Measurements from ENCODE around the gene FASN. TPM values are rescaled to one million over a fixed set of nuclear protein-coding genes. Genes with fewer than 3 reads are reported as not detected.
A peak's percentile ranks its signal among the peaks of the same experiment; 100 is the strongest.

FASN gene
- total RNA-seq, 1 donor from 2014 or later: 228 TPM

DNA sequence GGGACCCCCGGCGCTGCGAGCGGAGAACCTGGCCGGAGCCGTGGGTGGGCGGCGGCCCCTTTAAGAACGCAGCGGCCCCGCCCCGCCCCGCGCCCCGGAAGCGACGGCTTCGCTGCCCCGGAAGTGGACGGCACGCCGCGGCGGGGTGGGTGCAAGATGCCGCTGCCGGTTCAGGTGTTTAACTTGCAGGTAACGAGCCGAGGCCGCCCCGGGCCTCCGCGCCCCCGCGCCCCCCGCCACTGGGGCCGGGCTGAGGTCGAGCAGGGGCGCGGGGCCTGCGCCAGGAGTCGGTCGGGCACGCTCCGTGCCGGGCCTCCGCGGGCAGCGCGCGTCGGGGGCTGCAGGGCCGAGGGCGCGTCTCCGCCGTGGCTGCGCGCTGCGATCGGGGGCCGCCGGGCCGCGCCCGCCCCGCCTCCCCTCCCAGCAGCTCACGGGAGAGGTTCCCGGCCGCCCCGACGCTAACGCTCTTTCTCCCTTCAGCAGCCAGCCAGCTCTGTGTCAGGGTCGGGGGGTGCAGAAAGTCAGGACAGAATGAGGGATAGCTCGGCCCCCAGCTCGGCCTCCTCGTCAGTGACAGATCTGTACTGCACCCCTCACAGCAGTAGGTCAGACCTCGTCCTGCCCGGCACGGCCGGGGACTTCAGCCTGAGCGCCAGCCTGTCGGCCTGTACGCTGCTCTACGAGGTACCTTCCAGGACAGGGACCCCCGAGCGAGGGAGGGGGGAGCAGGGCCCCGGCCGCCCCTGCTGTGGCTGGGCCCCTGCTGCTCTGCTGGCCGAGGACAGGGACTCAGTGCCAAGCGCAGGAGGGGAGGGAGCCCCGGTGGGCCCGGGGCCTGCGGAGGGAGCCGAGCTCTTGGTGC lies 46.0 kb downstream of the FASN start, which contains the start of the genes GPS1 and RFNG:
Gene GPS1, plus strand, starts transcription at position 123 of the 862 bp plus-strand sequence. Its CDS starts 34 bp downstream, at position 157.
Gene RFNG, minus strand, starts transcription at position 36 of the 862 bp plus-strand sequence. CDS start 45 bp downstream, outside the sequence.
- no peaks in the 10 kb centered on the region for H3K4me1 Mint-ChIP-seq (ENCODE audit: unreplicated experiment)
- H3K4me3 Mint-ChIP-seq: peak within 1 kb of the TSS; percentile 90
- TF ChIP-seq, protein P1, sequence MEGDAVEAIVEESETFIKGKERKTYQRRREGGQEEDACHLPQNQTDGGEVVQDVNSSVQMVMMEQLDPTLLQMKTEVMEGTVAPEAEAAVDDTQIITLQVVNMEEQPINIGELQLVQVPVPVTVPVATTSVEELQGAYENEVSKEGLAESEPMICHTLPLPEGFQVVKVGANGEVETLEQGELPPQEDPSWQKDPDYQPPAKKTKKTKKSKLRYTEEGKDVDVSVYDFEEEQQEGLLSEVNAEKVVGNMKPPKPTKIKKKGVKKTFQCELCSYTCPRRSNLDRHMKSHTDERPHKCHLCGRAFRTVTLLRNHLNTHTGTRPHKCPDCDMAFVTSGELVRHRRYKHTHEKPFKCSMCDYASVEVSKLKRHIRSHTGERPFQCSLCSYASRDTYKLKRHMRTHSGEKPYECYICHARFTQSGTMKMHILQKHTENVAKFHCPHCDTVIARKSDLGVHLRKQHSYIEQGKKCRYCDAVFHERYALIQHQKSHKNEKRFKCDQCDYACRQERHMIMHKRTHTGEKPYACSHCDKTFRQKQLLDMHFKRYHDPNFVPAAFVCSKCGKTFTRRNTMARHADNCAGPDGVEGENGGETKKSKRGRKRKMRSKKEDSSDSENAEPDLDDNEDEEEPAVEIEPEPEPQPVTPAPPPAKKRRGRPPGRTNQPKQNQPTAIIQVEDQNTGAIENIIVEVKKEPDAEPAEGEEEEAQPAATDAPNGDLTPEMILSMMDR (conservative IDR thresholded peaks at IDR 0.05): no peak
- H3K9me3 Mint-ChIP-seq: no peaks in the 10 kb centered on the region
- H3K27ac Mint-ChIP-seq: peak within 1 kb of the TSS; percentile 77
- DNase-seq (ENCODE audit: extremely low spot score, unreplicated experiment): no peak
- H3K27me3 Mint-ChIP-seq: no peaks in the 10 kb centered on the region
- peaks cover 5% of the 10 kb centered on the region for H3K36me3 Mint-ChIP-seq

DNA sequence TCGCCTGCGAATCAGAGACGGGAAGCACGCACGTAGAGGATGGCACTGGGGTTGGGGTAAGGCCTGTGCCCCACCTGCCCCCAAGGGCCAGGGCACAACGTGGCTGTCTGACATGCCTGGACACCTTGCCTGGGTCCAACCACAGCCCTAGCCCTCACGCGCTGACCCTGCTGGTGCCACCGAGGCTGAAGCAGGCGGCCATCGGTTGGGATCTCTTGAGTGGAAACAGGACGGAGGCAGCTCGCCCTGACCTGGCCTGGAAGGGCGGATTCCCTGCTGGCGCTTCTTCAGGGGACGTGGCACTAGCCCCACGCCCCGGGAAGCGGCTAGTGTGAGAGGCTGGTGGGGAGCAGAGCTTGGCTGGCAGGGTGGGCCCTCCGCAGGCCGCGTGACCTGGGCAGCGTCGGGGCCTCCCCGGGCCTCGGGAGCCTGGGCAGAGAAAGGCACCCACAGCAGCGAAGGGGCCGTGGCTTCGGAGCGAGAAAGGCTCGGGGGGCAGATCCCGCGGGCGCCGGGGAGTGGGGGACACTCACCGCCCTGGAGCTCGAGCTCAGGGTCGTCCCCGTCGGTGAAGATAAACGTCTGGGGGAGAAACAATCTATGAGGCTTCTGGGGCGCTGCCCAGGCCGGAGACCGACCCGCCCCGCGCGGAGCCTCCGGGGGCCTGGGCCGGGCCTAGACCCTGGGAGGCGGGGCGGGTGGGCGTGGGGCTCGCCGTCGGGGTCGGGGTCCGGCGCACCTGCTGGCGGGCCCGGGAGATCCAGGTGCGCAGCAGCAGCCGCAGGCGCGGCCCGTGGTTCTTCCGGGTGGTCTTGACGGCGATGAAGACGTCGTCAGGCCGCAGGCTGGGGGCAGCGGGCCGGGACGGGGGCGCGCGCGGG lies 47.0 kb downstream of the FASN start:
- Mint-ChIP-seq H3K27me3 (no peaks in the 10 kb centered on the region), H3K4me1 (ENCODE audit: unreplicated experiment) (no peaks in the 10 kb centered on the region), H3K9me3 (no peaks in the 10 kb centered on the region), H3K4me3 (peak overlapping the region; percentile 90), H3K36me3 (peaks cover 5% of the 10 kb centered on the region), H3K27ac (peak overlapping the region; percentile 77)
- TF ChIP-seq, protein P1 (conservative IDR thresholded peaks at IDR 0.05): no peak
- no peak for DNase-seq (ENCODE audit: extremely low spot score, unreplicated experiment)

DNA sequence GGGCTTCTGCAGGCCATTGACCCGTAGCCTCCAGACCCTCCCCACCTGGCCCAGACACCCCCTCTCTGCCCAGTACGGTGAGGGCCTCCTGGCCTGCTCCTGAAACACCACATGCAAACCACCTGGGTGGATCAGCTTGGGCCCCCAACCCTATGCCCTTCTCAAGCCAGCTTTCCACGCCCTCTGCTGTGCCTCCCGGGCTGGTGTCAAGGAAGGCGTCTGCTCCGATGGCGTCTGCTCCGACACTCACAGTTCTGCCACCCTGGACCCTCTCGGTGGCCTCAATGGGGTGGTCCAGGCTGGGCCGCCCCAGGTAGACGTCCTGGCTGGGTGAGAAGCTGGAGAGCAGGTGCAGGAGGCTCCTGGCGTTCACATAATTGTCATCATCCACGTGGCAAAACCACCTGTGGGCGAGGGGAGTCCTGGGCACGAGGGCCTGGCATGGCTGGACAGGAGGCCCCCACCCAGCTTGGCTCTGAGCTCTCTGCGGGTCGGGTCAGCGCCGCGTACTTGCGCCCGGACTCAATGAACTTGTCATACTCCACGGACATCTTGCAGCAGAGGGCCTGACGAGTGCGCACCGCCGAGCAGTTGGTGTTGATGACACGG lies 47.8 kb downstream of the FASN start:
- TF ChIP-seq, protein P1 (conservative IDR thresholded peaks at IDR 0.05): no peak
- Mint-ChIP-seq H3K27ac (peak overlapping the region; percentile 77), H3K9me3 (no peaks in the 10 kb centered on the region), H3K4me1 (ENCODE audit: unreplicated experiment) (no peaks in the 10 kb centered on the region), H3K36me3 (peaks cover 5% of the 10 kb centered on the region), H3K27me3 (no peaks in the 10 kb centered on the region), H3K4me3 (peak overlapping the region; percentile 90)
- DNase-seq (ENCODE audit: extremely low spot score, unreplicated experiment): no peak

DNA sequence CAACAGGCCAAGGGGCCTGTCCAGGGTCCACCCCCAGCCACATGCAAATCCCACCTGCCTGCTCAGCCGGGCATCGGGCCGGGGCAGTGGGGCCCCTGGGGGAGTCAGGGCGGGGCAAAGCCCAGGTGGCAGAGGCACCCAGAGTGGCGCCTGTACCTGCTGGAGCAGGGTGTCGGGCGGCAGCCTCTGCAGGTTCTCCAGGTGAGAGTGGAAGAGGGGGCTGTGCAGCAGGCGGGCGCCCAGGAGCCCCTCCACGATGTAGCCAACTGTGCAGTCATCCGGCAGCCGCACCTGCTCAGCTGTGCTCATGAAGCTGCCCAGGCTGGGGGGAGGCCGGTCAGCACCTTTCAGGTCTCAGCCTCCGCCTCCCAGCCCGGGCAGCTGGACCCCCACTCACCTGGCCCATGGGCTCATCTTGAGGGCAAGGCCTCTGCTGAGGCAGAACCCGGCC lies 48.5 kb downstream of the FASN start:
- Mint-ChIP-seq H3K4me3 (no peak overlapping the region), H3K36me3 (peaks cover 5% of the 10 kb centered on the region), H3K9me3 (no peaks in the 10 kb centered on the region), H3K27ac (no peak overlapping the region), H3K4me1 (ENCODE audit: unreplicated experiment) (no peaks in the 10 kb centered on the region), H3K27me3 (no peaks in the 10 kb centered on the region)
- no peak for DNase-seq (ENCODE audit: extremely low spot score, unreplicated experiment)
- TF ChIP-seq, protein P1 (conservative IDR thresholded peaks at IDR 0.05): no peak

GRCh38 chr17:82049106-82049505 lies 48.9 kb downstream of the FASN start:
- Mint-ChIP-seq H3K27me3 (no peaks in the 10 kb centered on the region), H3K4me1 (ENCODE audit: unreplicated experiment) (no peaks in the 10 kb centered on the region), H3K36me3 (peaks cover 5% of the 10 kb centered on the region), H3K27ac (no peak overlapping the region), H3K4me3 (peak overlapping the region; percentile 67), H3K9me3 (no peaks in the 10 kb centered on the region)
- no peak for DNase-seq (ENCODE audit: extremely low spot score, unreplicated experiment)
- TF ChIP-seq, protein P1 (conservative IDR thresholded peaks at IDR 0.05): no peak

Data from type B pancreatic cell (in vitro differentiated cells).